ENCODE data around the gene SNCB.

Gene SNCB

GRCh38 chr5:176647843-176648473, 17.6 kb upstream of the SNCB start:
- DNase-seq (ENCODE audit: low read depth), result no peak
- TF ChIP-seq POLR2A (IDR thresholded peaks at IDR 0.05; ENCODE audit: extremely low read depth, insufficient read length) (no peak), MYC (IDR thresholded peaks at IDR 0.05; ENCODE audit: low read depth, low read length) (no peak)
- TF ChIP-seq, protein P1, sequence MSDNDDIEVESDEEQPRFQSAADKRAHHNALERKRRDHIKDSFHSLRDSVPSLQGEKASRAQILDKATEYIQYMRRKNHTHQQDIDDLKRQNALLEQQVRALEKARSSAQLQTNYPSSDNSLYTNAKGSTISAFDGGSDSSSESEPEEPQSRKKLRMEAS (IDR thresholded peaks at IDR 0.05; ENCODE audit: low read depth, low read length), result no peak
- no peak overlapping the region for H3K4me3 ChIP-seq (ENCODE audit: low read depth, low read length)

- H3K4me3 ChIP-seq (ENCODE audit: low read depth, low read length), result peak within 1 kb of the TSS; percentile 52
- DNase-seq (ENCODE audit: low read depth), result peak; percentile 97
- TF ChIP-seq, protein P1 (IDR thresholded peaks at IDR 0.05; ENCODE audit: low read depth, low read length), result 0 out of 2 replicates have a peak, but pooled peaks have one; percentile 30
- TF ChIP-seq POLR2A (IDR thresholded peaks at IDR 0.05; ENCODE audit: extremely low read depth, insufficient read length), result peak; percentile 83
- peak; percentile 21; the same call in 1 of the 2 replicates for TF ChIP-seq MYC (IDR thresholded peaks at IDR 0.05; ENCODE audit: low read depth, low read length)
- TF ChIP-seq CTCF (IDR thresholded peaks at IDR 0.05; ENCODE audit: low read depth, low read length), result no peak
These were observed 16.9 kb upstream of the SNCB start, which contains the start of gene TSPAN17 for GRCh38 chr5:176647030-176647842. TSPAN17 (plus strand) TSS chr5:176647484; CDS start chr5:176647616, 132 bp downstream.

DNA sequence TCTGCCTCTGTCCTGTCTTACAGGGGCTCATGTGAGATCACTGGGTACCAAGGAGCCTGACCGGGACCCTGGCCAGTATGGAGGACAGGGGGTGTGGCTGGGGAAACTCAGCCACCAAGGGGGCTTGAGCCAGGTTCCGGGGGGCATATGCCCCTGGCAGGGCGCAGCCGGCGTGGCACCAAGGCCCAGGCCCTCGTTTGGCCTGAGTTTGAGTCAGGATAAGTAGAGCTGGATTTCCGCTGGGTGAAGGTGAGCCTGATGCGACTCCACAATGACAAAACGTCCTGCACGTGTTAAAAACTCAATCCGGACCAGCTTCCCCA, 16.3 kb upstream of the SNCB start:
- TF ChIP-seq CTCF (IDR thresholded peaks at IDR 0.05; ENCODE audit: low read depth, low read length) (no peak), MYC (IDR thresholded peaks at IDR 0.05; ENCODE audit: low read depth, low read length) (no peak), POLR2A (IDR thresholded peaks at IDR 0.05; ENCODE audit: extremely low read depth, insufficient read length) (no peak)
- TF ChIP-seq, protein P1 (IDR thresholded peaks at IDR 0.05; ENCODE audit: low read depth, low read length), result no peak; the same call in 1 of the 2 replicates
- peak overlapping the region; percentile 28 for H3K4me3 ChIP-seq (ENCODE audit: low read depth, low read length)
- DNase-seq (ENCODE audit: low read depth), result no peak

DNA sequence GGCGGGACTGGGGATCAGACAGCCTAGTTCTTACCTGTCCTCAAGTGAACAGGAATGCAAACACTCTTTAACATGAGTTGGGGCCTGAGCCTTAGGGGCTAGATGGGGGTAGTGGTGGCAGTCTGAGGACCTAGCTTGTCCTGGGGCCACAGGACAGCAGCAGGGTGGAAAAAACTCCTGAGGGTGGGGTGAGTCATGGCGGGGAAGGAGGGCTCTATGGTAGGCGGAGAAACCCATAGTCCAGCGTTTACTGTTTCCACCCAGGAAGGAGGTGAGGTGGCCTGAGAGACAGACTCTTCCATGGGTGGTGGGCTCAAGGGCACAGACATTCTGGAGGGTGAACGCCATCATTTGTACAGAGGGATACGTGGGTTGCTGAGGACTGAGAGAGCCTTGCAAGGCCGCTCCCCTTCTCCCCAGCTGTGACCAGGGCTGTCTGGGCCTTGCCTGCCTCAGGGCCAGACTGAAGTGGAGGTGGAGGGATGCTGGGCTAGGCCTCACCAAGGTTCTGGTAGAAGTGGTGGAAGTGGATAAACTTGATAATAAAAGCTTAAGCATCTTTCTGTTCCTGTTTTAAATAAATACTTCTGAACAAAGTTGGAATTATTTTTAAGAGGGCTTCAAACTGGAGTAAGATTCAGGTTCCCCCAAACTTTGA, 15.8 kb upstream of the SNCB start:
- DNase-seq (ENCODE audit: low read depth), result no peak
- no peak for TF ChIP-seq CTCF (IDR thresholded peaks at IDR 0.05; ENCODE audit: low read depth, low read length)
- no peak for TF ChIP-seq MYC (IDR thresholded peaks at IDR 0.05; ENCODE audit: low read depth, low read length)
- TF ChIP-seq POLR2A (IDR thresholded peaks at IDR 0.05; ENCODE audit: extremely low read depth, insufficient read length), result no peak
- TF ChIP-seq, protein P1 (IDR thresholded peaks at IDR 0.05; ENCODE audit: low read depth, low read length), result no peak
- no peak overlapping the region for H3K4me3 ChIP-seq (ENCODE audit: low read depth, low read length)

GRCh38 chr5:176644878-176645670, 14.7 kb upstream of the SNCB start:
- no peak overlapping the region for H3K4me3 ChIP-seq (ENCODE audit: low read depth, low read length)
- DNase-seq (ENCODE audit: low read depth), result no peak
- TF ChIP-seq POLR2A (IDR thresholded peaks at IDR 0.05; ENCODE audit: extremely low read depth, insufficient read length) (no peak), CTCF (IDR thresholded peaks at IDR 0.05; ENCODE audit: low read depth, low read length) (no peak), MYC (IDR thresholded peaks at IDR 0.05; ENCODE audit: low read depth, low read length) (no peak)
- TF ChIP-seq, protein P1 (IDR thresholded peaks at IDR 0.05; ENCODE audit: low read depth, low read length), result no peak
